GM18907 (cell line): ENCODE measurements around the gene ARHGAP26.
"Not testable (repeated sequence)": the region's sequence is repeated elsewhere in the genome, so short reads cannot be mapped to it uniquely, and the experiment has no call there.

Experiments used
- ATAC-seq: cut with Tn5 transposase; IDR thresholded peaks from one replicate; pipeline ENCODE4 v1.9.1; 2021; ENCODE audit warnings: mild to moderate bottlenecking, moderate library complexity; ENCODE audit not compliant: unreplicated experiment

Gene ARHGAP26

GRCh38 chr5:142926549-142926948 lies 156.4 kb downstream of the ARHGAP26 start:
- ATAC-seq: no peak

GRCh38 chr5:142928999-142929398 lies 158.8 kb downstream of the ARHGAP26 start:
- ATAC-seq: not testable (repeated sequence)

- no peak for ATAC-seq
Observed at GRCh38 chr5:142929587-142929986, 159.4 kb downstream of the ARHGAP26 start.

- ATAC-seq: no peak
Observed at GRCh38 chr5:142930395-142931110, 160.4 kb downstream of the ARHGAP26 start.

- no peak for ATAC-seq
Observed at GRCh38 chr5:142931896-142932686, 161.9 kb downstream of the ARHGAP26 start.

- ATAC-seq: no peak
Observed at GRCh38 chr5:142934051-142934762, 164.0 kb downstream of the ARHGAP26 start.

- no peak for ATAC-seq
Observed at GRCh38 chr5:142935014-142935413, 164.8 kb downstream of the ARHGAP26 start.

- no peak for ATAC-seq
Observed at GRCh38 chr5:142937374-142937773, 167.2 kb downstream of the ARHGAP26 start.

- ATAC-seq: no peak
Observed at GRCh38 chr5:142938266-142938880, 168.2 kb downstream of the ARHGAP26 start.

GRCh38 chr5:142939006-142939405 lies 168.8 kb downstream of the ARHGAP26 start:
- ATAC-seq: no peak

- ATAC-seq: no peak
Observed at GRCh38 chr5:142939884-142940283, 169.7 kb downstream of the ARHGAP26 start.

GRCh38 chr5:142941245-142941644 lies 171.1 kb downstream of the ARHGAP26 start:
- ATAC-seq: no peak

- ATAC-seq: no peak
Observed at GRCh38 chr5:142942901-142943300, 172.7 kb downstream of the ARHGAP26 start.

- no peak for ATAC-seq
Observed at GRCh38 chr5:142944140-142944539, 174.0 kb downstream of the ARHGAP26 start.

- ATAC-seq: no peak
Observed at GRCh38 chr5:142945321-142945720, 175.1 kb downstream of the ARHGAP26 start.

- no peak for ATAC-seq
Observed at GRCh38 chr5:142945845-142946244, 175.7 kb downstream of the ARHGAP26 start.

GRCh38 chr5:142946547-142947426 lies 176.6 kb downstream of the ARHGAP26 start:
- ATAC-seq: no peak

- ATAC-seq: no peak
Observed at GRCh38 chr5:142947427-142947709, 177.2 kb downstream of the ARHGAP26 start.

- ATAC-seq: no peak
Observed at GRCh38 chr5:142952229-142952628, 182.1 kb downstream of the ARHGAP26 start.

GRCh38 chr5:142952871-142953270 lies 182.7 kb downstream of the ARHGAP26 start:
- ATAC-seq: not testable (repeated sequence)
